Kidney tubule cell (primary cell): ENCODE results near the gene OXCT2.

Source experiments
- DNase-seq: peaks from one replicate; pipeline ENCODE4 v3.0.0-alpha.2; 2018; ENCODE audit warnings: low spot score

OXCT2 gene

DNA sequence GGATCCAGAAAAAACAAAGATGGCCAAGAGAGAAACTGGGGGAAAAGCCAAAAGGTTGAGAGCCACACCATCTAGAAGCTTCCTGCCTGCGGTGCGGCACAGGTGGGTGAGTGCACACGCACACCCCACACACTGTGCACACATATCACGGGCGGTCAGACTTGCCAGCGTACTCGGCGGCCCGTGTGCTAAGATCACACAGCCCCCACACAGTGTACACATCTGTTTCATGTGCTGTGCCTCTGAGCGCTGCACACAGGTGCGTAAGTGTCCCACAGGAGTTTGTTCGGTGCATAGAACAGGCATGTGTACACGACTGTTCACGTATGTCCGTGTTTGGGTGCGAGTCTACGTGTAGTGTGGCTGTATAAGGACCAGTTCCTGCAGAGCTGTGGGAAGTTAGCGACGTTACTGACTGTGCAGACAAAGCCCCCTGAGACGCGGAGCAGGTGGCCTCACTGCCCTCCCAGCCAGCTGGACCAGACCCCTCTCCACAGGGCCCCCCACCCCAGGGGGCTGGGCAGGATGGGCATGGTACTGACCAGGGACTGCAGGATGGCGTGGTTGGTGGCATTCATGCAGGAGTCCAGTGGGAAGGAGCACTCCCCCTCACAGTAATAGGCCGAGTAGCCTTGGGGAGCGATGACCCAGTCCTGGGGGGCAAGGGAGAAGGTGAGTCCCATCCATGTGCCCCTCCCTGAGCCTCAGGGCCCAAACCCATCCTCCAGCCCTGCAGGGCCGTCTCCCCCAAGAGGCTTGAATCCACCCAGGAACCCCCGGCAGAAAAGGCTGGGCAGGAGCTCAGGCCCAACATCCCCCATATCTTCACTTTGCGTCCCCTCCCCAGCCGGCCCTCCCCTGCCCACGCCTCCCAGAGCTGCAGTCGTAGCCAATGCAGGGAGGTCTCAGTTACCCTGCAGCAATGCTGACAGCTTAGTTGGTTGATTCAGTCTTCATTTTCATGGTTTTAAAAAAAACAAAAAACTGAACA is 8.3 kb downstream of the OXCT2 start:
- DNase-seq: no peak

DNA sequence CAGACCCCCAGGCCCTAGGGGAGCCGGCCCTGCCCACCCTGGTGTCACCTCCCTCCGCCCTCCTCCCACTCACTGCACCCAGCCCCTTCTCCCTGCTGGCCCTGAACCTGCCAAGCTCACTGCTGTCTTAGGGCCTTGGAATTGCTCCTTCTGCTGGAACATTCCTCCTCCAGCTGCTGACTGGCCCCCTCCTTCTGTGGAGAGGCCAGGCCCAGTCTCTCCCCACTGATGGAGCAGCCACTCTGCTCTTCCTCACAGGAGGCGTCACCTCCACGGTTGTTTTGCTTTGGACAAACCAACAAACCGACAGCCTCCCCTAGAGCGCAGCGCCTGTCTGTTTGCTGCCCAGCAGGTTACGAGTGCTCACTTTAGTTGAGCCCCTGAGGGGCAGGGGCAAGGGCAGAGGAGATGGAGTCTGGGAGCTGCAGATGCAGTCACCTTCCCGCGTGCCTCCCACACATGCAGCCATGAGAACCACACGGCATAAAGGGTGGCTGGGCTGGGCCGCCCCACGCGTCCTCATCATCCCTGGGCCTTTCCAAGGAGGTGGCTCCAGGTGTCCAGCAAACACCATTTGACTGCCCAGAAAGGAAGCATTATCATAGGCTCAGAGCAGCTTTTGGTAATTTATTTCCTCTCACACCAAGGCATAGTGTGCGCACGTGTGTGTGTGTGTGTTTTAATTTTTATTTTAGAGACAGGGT is 9.4 kb downstream of the OXCT2 start:
- no peak for DNase-seq

DNA sequence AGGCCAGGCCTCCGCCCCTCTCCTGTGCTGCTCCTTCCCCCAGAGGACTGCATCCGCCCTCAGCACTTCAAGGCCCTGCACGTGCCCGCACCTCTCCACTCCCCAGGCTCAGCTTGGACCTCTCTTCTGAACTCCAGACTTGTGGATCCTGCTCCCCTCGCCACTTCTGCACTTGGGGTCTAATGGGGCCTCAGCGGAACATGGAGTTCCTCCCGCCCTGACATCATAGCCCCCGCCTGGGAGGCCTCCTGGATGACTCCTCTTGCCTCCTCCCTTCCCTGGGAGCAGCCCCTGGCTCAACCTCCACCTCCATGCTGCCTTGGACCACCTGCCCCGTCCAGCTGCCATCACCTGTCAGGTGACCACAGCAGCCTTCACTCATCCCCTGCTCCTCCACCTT is 10.1 kb downstream of the OXCT2 start:
- no peak for DNase-seq

DNA sequence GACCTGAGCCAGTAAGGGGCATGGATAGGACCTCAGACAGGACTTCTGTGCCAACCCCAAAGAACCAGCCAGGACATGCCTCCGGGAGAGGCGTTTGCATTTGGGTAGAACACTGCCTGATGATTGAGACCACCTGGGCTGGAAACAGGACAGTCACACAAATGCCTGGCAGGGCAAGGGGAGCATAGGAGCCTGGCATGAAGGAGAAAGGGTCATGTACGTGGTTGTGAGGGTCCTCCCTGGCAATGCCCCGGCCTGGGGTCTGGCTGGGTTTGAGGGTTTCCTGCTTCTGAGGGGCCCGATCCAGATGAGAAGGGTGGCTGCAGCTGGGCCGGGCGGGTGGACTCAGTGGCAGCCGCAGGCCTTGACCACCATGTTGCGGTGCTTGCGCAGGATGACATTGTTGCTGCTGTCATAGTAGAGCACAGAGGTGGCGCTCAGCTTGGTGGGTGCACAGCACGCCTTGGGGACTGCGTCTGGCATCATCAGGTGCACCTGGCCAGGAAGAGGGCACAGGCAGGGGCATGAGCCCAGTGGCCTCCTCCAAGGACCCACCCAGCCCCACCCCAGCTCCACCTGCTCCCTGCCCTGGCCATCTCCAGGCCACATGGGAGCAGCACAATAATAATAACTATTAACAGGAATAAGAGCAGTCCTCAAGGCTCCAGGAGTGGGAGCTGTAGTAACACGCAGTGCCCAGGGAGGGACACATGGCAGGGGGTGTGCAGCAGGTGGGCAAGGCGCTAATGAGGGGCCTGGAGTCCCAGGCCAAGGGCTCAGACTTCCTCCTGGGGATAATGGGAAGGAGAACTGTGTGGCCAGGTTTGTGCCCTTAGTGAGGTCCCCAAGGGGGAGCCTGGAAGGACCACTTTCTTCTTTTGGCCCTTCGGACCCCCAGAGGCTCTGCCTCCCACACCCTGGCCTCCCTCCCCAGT is 10.8 kb downstream of the OXCT2 start:
- DNase-seq: no peak

- DNase-seq: peak; percentile 16
Observed at GRCh38 chr1:39759436-39759726, 11.8 kb downstream of the OXCT2 start.

DNA sequence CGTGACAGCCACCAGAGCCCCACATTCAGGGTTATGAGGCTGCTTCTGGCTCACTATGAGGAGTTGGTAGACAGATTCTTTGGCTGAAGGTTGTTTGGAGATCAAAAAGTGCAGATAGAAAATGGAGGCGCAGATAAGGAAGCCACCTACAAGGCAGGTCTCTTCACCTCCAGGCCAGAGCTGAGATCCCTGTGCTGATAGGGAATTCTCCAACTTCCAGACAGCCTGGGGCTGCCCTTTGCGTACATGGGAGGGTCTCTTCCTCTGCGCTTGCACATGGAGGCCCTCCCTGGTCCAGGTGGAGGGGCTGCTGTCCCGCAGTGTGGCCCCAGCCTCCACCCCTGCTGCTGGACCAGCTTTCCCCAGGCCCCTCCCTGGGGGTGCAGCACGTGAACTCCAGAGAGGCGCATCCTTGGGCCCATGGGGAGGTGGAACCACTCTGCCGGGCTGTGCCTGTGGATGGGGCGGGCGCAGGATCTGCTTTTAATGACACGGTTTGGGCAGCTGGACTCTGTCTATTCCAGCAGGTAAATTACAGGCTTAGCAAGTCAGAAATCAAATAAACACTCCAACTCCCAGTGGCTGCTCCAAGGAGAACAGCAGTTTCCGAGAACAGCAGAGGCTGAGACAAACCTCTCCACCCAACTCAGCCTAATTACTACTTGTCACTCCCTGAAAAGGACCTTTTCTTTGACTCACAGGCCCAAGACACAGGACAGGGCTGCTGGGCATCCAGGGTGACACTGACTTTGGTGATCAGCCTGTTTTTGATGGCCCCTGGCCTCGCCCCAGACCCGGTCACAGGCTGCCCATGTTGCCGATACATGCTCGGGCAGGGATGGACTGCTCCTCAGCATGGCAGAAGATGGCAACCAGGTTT is 12.4 kb downstream of the OXCT2 start:
- DNase-seq: no peak

DNA sequence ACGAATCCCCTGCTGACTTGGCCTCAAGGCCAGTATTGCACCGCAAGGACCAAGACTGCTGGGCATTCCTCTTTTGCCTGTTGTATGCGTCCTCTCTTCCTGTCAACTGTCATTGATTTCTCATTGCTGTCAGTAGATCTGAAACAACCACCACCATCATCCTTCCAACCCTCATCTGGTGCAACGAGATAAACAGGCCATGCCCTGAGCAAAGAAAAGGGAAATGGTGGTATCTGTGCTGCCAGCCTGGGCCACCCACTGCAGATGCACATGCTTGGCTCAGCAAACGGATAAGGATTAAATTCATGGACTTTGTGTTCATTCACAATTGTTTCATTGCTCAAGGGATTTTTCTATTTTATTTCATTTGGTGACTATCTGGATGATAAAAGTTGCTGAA is 13.6 kb downstream of the OXCT2 start:
- no peak for DNase-seq

- no peak for DNase-seq
Observed at GRCh38 chr1:39755965-39756659, 15.0 kb downstream of the OXCT2 start.

DNA sequence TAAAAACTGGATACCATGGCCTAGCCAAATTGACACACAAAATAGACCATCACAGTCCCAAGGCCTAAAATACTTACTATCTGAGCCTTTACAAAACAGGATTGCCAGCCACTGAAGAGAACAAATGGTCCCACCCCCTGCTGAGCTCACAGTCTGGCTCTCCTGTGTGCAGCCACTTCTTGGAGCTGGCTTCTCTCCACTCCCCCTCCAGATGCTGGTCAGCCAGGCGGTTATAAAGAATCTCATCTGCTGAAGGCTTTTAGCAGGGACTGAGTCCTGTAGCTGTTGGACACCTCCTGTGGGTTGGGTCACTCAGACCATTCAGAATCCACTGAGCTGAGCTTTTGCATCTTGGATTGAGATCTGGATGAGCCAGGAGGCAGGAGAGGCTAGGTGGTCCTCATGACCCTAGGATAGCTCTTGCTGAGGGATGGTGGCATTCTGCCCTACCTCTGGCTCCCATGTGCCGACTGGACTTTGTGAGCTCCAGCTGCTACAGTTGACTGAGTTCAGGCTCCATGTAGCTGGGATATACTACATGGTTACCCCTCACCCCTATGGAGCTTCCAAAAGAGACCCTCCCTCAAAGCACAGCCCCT is 16.1 kb downstream of the OXCT2 start:
- no peak for DNase-seq

DNA sequence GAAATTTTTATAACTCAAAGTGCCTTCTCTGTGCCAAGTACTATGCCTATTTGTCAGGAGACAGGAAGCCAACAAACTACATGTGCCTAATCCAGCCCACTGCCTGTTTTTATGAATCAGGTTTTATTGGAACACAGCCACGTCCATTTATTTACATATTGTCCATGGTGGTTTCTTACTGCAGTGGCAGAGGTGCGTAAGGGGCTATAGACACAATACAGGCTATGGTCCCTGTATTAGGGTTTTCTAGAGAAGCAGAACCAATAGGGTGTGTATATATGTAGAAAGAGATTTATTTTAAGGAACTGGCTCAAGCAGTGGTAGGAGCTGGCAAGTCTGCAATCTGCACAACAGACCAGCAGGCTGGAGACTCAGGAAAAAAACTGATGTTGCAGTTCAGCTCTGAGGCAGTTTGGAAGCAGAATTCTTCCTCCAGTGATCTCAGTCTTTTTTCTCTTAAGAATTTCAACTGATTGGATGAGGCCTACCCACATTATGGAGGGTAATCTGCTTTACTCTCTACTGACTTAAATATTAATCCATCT is 17.1 kb downstream of the OXCT2 start:
- DNase-seq: no peak

- no peak for DNase-seq
Observed at GRCh38 chr1:39753132-39754025, 17.8 kb downstream of the OXCT2 start.

- no peak for DNase-seq
Observed at GRCh38 chr1:39752703-39753102, 18.4 kb downstream of the OXCT2 start.

DNA sequence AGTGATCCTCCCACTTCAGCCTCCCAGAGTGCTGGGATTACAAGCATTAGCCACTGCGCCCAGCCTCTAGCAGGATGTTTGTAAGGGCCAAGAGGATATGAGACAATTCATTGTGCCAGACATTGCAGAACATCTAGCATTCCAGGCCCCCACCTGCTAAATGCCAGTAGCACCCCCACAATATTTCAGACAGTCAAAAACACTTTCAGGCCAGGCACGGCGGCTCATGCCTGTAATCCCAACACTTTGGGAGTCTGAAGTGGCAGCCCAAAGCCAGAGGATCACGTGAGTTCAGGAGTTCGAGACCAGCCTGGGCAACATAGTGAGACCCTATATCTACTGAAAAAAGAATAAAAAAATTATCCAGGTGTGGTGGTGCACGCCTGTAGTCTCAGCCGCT is 19.6 kb downstream of the OXCT2 start:
- DNase-seq: no peak

- no peak for DNase-seq
Observed at GRCh38 chr1:39745016-39745670, 26.0 kb downstream of the OXCT2 start.

- DNase-seq: peak; percentile 90
Observed at GRCh38 chr1:39738622-39739366, 32.4 kb downstream of the OXCT2 start, which contains the start of gene PPIE. TSS of gene PPIE (plus strand) at chr1:39738882. CDS start at chr1:39738901, 19 bp downstream.

GRCh38 chr1:39737546-39738169 is 33.5 kb downstream of the OXCT2 start:
- DNase-seq: peak; percentile 38

- DNase-seq: peak; percentile 53
Observed at GRCh38 chr1:39735731-39736130, 35.4 kb downstream of the OXCT2 start.
